Adrenal gland (tissue), 12 donors: Measurements from ENCODE around the gene PRR7. TPM values are rescaled to one million over a fixed set of nuclear protein-coding genes. Genes with fewer than 3 reads are reported as not detected.
A peak's percentile ranks its signal among the peaks of the same experiment; 100 is the strongest.

ENCODE experiments used
- DNase-seq, 7 donors: peaks; one replicate each; pipeline ENCODE4 v3.0.0-alpha.2; 2019 to 2020
- H3K27ac ChIP-seq, 5 donors: fragments of 200-600 bp; sonication (generic) in 4 of 5; 1 replicate in 3 of 5; 2 replicates in 2 of 5; pipeline versions ENCODE4 v1.5.1 to v1.8.0; 2016 to 2020; ENCODE audit warnings: mild to moderate bottlenecking in 1 of 5
- H3K27me3 ChIP-seq: fragments of 200-600 bp; 2 replicates; pipeline ENCODE4 v1.8.0; 2021
- H3K36me3 ChIP-seq, 2 donors: fragments of 200-600 bp; replicated peaks in 1 of 2; 1 replicate in 1 of 2; 2 replicates in 1 of 2; pipeline versions ENCODE4 v1.5.1 to v1.8.0; 2018 to 2022
- H3K4me1 ChIP-seq, 2 donors: fragments of 200-600 bp; replicated peaks in 1 of 2; 1 replicate in 1 of 2; 2 replicates in 1 of 2; pipeline versions ENCODE4 v1.5.1 to v1.8.0; 2018 to 2021
- H3K4me3 ChIP-seq, 4 donors: fragments of 200-600 bp; sonication (generic) in 3 of 4; one replicate each; pipeline ENCODE4 v1.5.1; 2016 to 2018
- H3K9me3 ChIP-seq, 3 donors: fragments of 200-600 bp; sonication (generic) in 1 of 3; replicated peaks in 1 of 3; 1 replicate in 2 of 3; 2 replicates in 1 of 3; pipeline versions ENCODE4 v1.5.1 to v1.8.0; 2016 to 2021
- POLR2A ChIP-seq, 2 donors: fragments of 450-650 bp; IDR thresholded peaks; one replicate each; pipeline ENCODE4 v1.6.1; 2017; ENCODE audit warnings: antibody characterized with exemption in 2 of 2, mild to moderate bottlenecking in 2 of 2, moderate library complexity in 1 of 2
- WGBS, 4 donors: extraction: QIAGEN DNeasy Blood & Tissue Kit in 2 of 4; methylation state at CpG; one replicate each; pipeline versions ENCODE4 v1.1.5 to v1.1.7; 2013 to 2017; 5-methylcytosine and 5-hydroxymethylcytosine counted together
- intact Hi-C, 2 donors: fragments of 100-400 bp; cut with DNase I; formaldehyde crosslinking; loops; one replicate each; pipeline versions ENCODE4 v1.14.1 to v1.15.0; 2022 to 2023
- polyA plus RNA-seq, 3 donors: library from polyadenylated mRNA; stranded (reverse); fragments of 200-250 nt in 2 of 3; fragments of 350-450 nt in 1 of 3; fragmentation: Illumina TruSeq in 1 of 3; extraction: RNeasy Lipid Tissue Mini Kit (QIAGEN cat#74804) in 1 of 3; gene quantifications; one replicate each; pipeline ENCODE4 v1.2.3, GENCODE V29; 2013 to 2014
- total RNA-seq, 9 donors: library from RNA; depleted of rRNA in 4 of 9; stranded (reverse); fragments of >200 nt in 4 of 9; fragments of 120-200 nt in 1 of 9; fragmentation: NEBNext Ultra II Directional in 1 of 9; extraction: Animal tissue kit (Norgen Biotek cat#: 25700) in 1 of 9; gene quantifications; one replicate each; pipeline versions ENCODE4 v1.1.0 to v1.2.4, GENCODE V29; 2013 to 2023
- TF ChIP-seq, protein P1 (sequence below), 6 experiments: fragments of 450-650 bp in 4 of 6; fragments of 200-600 bp in 2 of 6; sonication (generic) in 1 of 6; IDR thresholded peaks; 1 replicate in 5 of 6; 2 replicates in 1 of 6; pipeline versions ENCODE4 v1.5.1 to v1.8.0; 2016 to 2021; ENCODE audit warnings: antibody characterized with exemption in 6 of 6, mild to moderate bottlenecking in 2 of 6, moderate library complexity in 1 of 6
- donor health status: healthy with polysubstance abuse.
- donor health status: Bipolar disorder and iron deficiency.
- donor health status: DM: yes; HTN: yes; CAD: no.
- donor health status: DM: no; HTN: no; CAD: no.
- donor health status: DM: no; HTN: no; CAD: no.
- donor health status: DM: yes; HTN: yes; CAD: no.

Gene PRR7
- total and polyA plus RNA-seq, 12 donors = 0.55 to 13.5 (median 6.1) TPM; not detected in 1

DNA sequence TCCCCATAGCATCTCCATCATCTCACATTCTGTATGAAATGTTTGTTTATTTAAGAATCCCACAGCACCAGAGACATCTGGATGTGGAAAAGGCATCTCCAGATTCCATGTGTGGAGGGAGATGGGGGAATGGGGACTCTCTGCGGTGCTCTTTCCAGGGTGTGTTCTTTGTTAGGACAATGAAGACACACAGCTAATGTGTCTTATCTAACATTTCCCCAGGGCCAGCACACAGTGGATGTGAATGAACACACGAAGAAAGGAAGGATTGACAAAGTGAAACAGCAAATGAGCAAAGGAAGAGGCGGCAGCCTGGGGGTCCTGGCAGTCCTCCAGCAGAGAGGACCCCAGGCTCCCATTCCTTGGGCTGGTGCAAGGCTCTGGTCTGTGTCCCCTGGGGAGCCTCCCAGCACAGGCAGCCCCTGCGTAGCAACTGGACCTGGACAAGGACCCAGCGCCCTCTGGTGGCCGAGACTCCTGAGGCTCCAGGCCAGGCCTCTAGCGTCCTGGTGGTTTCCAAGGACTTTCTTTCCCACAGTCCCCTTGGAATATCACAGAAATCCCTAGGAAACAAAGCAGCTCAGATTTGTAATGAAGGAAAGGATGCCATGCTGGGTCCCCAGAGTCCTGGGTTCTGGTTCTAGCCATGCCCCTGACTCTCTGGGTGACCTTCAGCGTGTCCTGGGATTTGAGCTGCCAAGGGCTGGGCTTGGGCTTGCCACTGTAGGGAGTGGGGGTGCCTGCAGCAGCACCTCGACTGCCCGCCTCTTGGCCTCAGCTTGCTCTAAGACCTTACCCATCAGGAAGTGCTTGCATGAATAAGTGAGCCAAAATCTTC, 54.3 kb downstream of the PRR7 start:
- Histone ChIP-seq H3K27ac (no peak overlapping the region), H3K4me3 (no peak overlapping the region), H3K36me3 (no peaks in the 10 kb centered on the region), H3K4me1 (peaks cover 17 to 18% of the 10 kb centered on the region in 2 donors), H3K9me3 (no peaks in the 10 kb centered on the region), H3K27me3 (no peaks in the 10 kb centered on the region)
- WGBS, 4 donors = 13 to 32% (median 19%) methylated on average over 6 to 10 of the region's 10 CpGs
- TF ChIP-seq, protein P1, sequence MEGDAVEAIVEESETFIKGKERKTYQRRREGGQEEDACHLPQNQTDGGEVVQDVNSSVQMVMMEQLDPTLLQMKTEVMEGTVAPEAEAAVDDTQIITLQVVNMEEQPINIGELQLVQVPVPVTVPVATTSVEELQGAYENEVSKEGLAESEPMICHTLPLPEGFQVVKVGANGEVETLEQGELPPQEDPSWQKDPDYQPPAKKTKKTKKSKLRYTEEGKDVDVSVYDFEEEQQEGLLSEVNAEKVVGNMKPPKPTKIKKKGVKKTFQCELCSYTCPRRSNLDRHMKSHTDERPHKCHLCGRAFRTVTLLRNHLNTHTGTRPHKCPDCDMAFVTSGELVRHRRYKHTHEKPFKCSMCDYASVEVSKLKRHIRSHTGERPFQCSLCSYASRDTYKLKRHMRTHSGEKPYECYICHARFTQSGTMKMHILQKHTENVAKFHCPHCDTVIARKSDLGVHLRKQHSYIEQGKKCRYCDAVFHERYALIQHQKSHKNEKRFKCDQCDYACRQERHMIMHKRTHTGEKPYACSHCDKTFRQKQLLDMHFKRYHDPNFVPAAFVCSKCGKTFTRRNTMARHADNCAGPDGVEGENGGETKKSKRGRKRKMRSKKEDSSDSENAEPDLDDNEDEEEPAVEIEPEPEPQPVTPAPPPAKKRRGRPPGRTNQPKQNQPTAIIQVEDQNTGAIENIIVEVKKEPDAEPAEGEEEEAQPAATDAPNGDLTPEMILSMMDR (IDR thresholded peaks at IDR 0.05) = peak; percentile 86 to 95 (median 94)
- no peak for TF ChIP-seq POLR2A (IDR thresholded peaks at IDR 0.05)
- intact Hi-C loops = loop anchor here (5.0 kb wide), 2 partner anchors 44 to 109 kb away; no protein-coding TSS in a partner anchor
- peak; percentile 85 to 96 (median 93) for DNase-seq

DNA sequence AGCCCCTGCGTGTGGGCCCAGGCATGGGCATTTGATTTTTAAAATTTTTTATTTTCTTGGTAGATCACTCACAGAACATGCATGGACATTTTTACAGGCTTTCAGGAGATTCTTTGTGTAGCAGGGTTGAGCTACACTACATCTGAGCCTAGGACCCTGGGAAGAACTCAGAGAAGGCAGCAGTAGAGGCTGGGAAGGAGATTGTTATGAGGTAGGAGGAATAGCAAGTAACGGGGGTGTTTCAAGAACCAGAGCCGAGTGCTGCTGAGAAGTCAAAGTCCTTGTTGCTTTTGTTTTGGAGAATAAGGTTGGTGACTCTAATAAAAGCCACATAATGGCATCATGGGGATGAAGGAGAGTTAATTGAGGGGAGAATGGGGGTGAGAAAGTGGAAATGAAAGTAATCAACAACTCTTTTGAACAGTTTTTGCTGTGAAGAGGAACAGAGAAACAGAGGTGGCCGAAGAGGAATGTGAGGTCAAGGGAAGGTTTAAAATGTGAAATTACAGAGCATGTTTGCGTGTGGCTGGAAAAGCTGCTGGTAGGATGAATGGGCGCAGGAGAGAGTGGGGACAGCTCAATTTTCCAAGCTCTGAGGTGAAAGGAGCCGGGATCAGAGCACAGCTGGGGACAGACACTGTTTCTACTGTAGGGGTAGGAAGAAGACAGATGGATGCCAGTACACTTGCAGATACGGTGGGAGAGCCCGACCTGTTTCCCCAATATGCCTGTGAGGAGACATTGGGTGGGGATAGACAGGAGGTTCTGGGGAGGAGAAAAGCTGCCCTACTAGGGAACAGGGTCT, 55.5 kb downstream of the PRR7 start:
- no peak for TF ChIP-seq POLR2A (IDR thresholded peaks at IDR 0.05)
- TF ChIP-seq, protein P1 (IDR thresholded peaks at IDR 0.05) = no peak
- Histone ChIP-seq H3K27ac (no peak overlapping the region), H3K36me3 (no peaks in the 10 kb centered on the region), H3K9me3 (no peaks in the 10 kb centered on the region), H3K4me3 (no peak overlapping the region), H3K4me1 (peaks cover 11 to 16% of the 10 kb centered on the region in 2 donors), H3K27me3 (no peaks in the 10 kb centered on the region)
- intact Hi-C loops = loop anchor here (5.0 kb wide), 2 partner anchors 45 to 110 kb away; no protein-coding TSS in a partner anchor
- 48 to 64% (median 55%) methylated on average over 9 of the region's 9 CpGs for WGBS, 4 donors
- no peak for DNase-seq

DNA sequence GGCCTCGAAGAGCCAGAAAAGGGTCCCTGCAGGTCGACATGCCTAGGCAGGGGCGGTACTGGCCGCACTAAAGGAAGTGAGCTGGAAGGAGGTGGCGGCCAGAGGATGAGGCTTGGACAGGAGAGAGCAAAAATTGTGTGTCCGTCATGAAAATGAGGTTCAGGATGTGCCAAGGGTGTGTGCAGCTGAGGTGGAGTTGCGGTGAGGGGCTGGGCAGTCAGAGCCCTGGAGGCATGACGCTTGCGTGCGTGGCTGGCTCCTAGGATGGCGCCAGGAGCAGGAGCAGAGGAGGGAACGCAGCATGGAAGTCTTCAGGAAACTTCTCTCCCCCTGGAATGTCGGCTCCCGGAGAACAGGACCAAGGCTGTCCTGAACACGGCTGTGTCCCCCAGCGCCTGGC, 56.3 kb downstream of the PRR7 start:
- no peaks in the 10 kb centered on the region for H3K9me3 ChIP-seq
- intact Hi-C loops = loop anchor here (5.0 kb wide), 2 partner anchors 46 to 111 kb away; no protein-coding TSS in a partner anchor
- H3K27ac ChIP-seq = no peak overlapping the region
- no peaks in the 10 kb centered on the region for H3K36me3 ChIP-seq
- TF ChIP-seq, protein P1 (IDR thresholded peaks at IDR 0.05) = no peak
- no peak for TF ChIP-seq POLR2A (IDR thresholded peaks at IDR 0.05)
- no peak overlapping the region for H3K4me3 ChIP-seq
- WGBS, 4 donors = 71 to 81% (median 76%) methylated on average over 15 to 16 of the region's 16 CpGs
- H3K4me1 ChIP-seq = peaks cover 8 to 13% of the 10 kb centered on the region in 2 donors
- DNase-seq = no peak
- H3K27me3 ChIP-seq = no peaks in the 10 kb centered on the region
